K562 (cell line): ENCODE results near the gene TENT4B. TPM values are rescaled to one million over a fixed set of nuclear protein-coding genes. Genes with fewer than 3 reads are reported as not detected.
A peak's percentile ranks its signal among the peaks of the same experiment; 100 is the strongest.

ENCODE experiments used
- BRCA1 ChIP-seq, 2 experiments: fragments of 450-650 bp in 1 of 2; sonication (generic) in 1 of 2; formaldehyde crosslinking in 1 of 2; IDR thresholded peaks; 2 replicates each; pipeline versions ENCODE4 v1.5.0 to v1.6.1; 2017 to 2020; ENCODE audit warnings: mild to moderate bottlenecking in 1 of 2, missing genetic modification reagents in 1 of 2
- HDGF ChIP-seq: fragments of 450-650 bp; IDR thresholded peaks from 2 replicates; pipeline ENCODE4 v1.6.1; 2016
- KLF1 ChIP-seq: fragments of 450-650 bp; IDR thresholded peaks from 2 replicates; pipeline ENCODE4 v1.6.1; 2016; ENCODE audit warnings: missing genetic modification characterization, missing compliant biosample characterization
- MCM5 ChIP-seq: fragments of 450-650 bp; IDR thresholded peaks from 2 replicates; pipeline ENCODE4 v1.6.1; 2016; ENCODE audit warnings: low read depth
- NFATC3 ChIP-seq: fragments of 450-650 bp; IDR thresholded peaks from 2 replicates; pipeline ENCODE4 v1.6.1; 2017; ENCODE audit warnings: mild to moderate bottlenecking
- NFIC ChIP-seq: fragments of 450-650 bp; IDR thresholded peaks from 2 replicates; pipeline ENCODE4 v1.6.1; 2017; ENCODE audit warnings: mild to moderate bottlenecking, inconsistent platforms
- NKRF ChIP-seq: fragments of 450-650 bp; IDR thresholded peaks from 2 replicates; pipeline ENCODE4 v1.6.1; 2016; ENCODE audit warnings: borderline replicate concordance
- RAD51 ChIP-seq: fragments of 450-650 bp; IDR thresholded peaks from 2 replicates; pipeline ENCODE4 v1.7.1; 2016; ENCODE audit warnings: low read depth, mild to moderate bottlenecking, borderline replicate concordance
- SAFB2 ChIP-seq: fragments of 200-400 bp; formaldehyde crosslinking; IDR thresholded peaks from 2 replicates; pipeline ENCODE4 v1.6.1; 2018; ENCODE audit warnings: borderline replicate concordance, low read length, low read depth, moderate library complexity; ENCODE audit not compliant: severe bottlenecking
- SMAD2 ChIP-seq: fragments of 150-350 bp; IDR thresholded peaks from 2 replicates; pipeline ENCODE4 v1.6.1; 2014; ENCODE audit warnings: low read depth, mild to moderate bottlenecking, low read length
- SRF ChIP-seq, 2 experiments: fragments of 250-450, 450-650 bp in 1 of 2; sonication (Bioruptor Pico) in 1 of 2; sonication (generic) in 1 of 2; formaldehyde crosslinking; IDR thresholded peaks; 2 replicates each; pipeline versions ENCODE4 v1.5.0 to v1.5.1; 2020 to 2022; ENCODE audit warnings: mild to moderate bottlenecking in 1 of 2, missing genetic modification reagents in 1 of 2
- ZBTB34 ChIP-seq: fragments of 250-450 bp; sonication (Bioruptor Pico); IDR thresholded peaks from 2 replicates; pipeline ENCODE4 v1.8.0; 2021; ENCODE audit warnings: mild to moderate bottlenecking, moderate library complexity
- ZBTB7A ChIP-seq: IDR thresholded peaks from 2 replicates; pipeline ENCODE4 v1.6.1; 2011; ENCODE audit warnings: low read depth, mild to moderate bottlenecking, low read length, moderate library complexity, borderline replicate concordance; ENCODE audit not compliant: control insufficient read depth
- ZFPM2 ChIP-seq: fragments of 250-450 bp; sonication (Bioruptor Pico); IDR thresholded peaks from 2 replicates; pipeline ENCODE4 v1.5.1; 2022; ENCODE audit warnings: mild to moderate bottlenecking
- ZNF217 ChIP-seq: sonication (generic); formaldehyde crosslinking; IDR thresholded peaks from 2 replicates; pipeline ENCODE4 v1.8.0; 2022; ENCODE audit warnings: mild to moderate bottlenecking, missing genetic modification reagents
- ZNF589 ChIP-seq: fragments of 200-800 bp; sonication (Bioruptor generic); IDR thresholded peaks from 2 replicates; pipeline ENCODE4 v1.6.1; 2016; ENCODE audit warnings: low read depth, missing genetic modification characterization, missing compliant biosample characterization
- polyA plus RNA-seq, 8 experiments: library from polyadenylated mRNA; depleted of rRNA in 4 of 8; stranded (reverse) in 5 of 8; unstranded in 3 of 8; fragments of >200 nt; fragmentation: Nextera tagmentation in 2 of 8; fragmentation: Illumina TruSeq in 1 of 8; extraction: Ambion mirVana in 2 of 8; extraction: Trizol in 1 of 8; gene quantifications; 2 replicates each; pipeline versions ENCODE4 v1.2.1 to v1.2.3, GENCODE V29; 2011 to 2014; ENCODE audit warnings: inconsistent platforms in 1 of 8, missing spikeins in 1 of 8
- total RNA-seq, 7 experiments: library from RNA; depleted of rRNA in 6 of 7; stranded (reverse); fragments of >200 nt in 6 of 7; fragmentation: Illumina TruSeq in 2 of 7; extraction: Trizol in 2 of 7; gene quantifications; 2 replicates each; pipeline versions ENCODE4 v1.2.1 to v1.2.3, GENCODE V29; 2011 to 2021; ENCODE audit warnings: low replicate concordance in 1 of 7
- TF ChIP-seq, protein P1 (sequence below): fragments of 450-650 bp; formaldehyde crosslinking; IDR thresholded peaks from 2 replicates; pipeline ENCODE4 v1.4.0; 2022; ENCODE audit warnings: mild to moderate bottlenecking, moderate library complexity
- TF ChIP-seq, protein P2 (sequence below): fragments of 450-650 bp; IDR thresholded peaks from 2 replicates; pipeline ENCODE4 v1.6.1; 2018; ENCODE audit warnings: mild to moderate bottlenecking, low read depth; ENCODE audit not compliant: partially characterized antibody
- TF ChIP-seq, protein P3 (sequence below), 2 experiments: IDR thresholded peaks; 2 replicates each; pipeline ENCODE4 v1.6.1; 2011; ENCODE audit warnings: borderline replicate concordance in 1 of 2, control low read depth in 1 of 2, low read depth in 1 of 2, low read length in 1 of 2, mild to moderate bottlenecking in 1 of 2, mixed read lengths in 1 of 2, moderate library complexity in 1 of 2; ENCODE audit not compliant: insufficient read depth in 1 of 2, insufficient read length in 1 of 2, poor library complexity in 1 of 2, severe bottlenecking in 1 of 2; ENCODE audit errors: extremely low read depth in 1 of 2

Gene TENT4B
- total and polyA plus RNA-seq, 9 of the 15 experiments (the other 6 are each of a cell fraction or from before 2014, with no cell fraction given) = 5.2 to 8.4 (median 7.0) TPM

- TF ChIP-seq NKRF (peak; percentile 48; the same call in 1 of the 2 replicates), SRF (CRISPR knock-in tag; IDR thresholded peaks at IDR 0.05) (0 out of 4 replicates have a peak, but pooled peaks of 1 of the 2 experiments have one; percentile 3), RAD51 (no peak), ZFPM2 (CRISPR knock-in tag) (no peak), ZBTB34 (CRISPR knock-in tag) (no peak), SMAD2 (no peak), KLF1 (tag) (no peak), SAFB2 (no peak), ZBTB7A (peak; percentile 82), HDGF (no peak), ZNF589 (CRISPR knock-in tag) (no peak), ZNF217 (CRISPR knock-in tag) (no peak), NFATC3 (no peak), BRCA1 (IDR thresholded peaks at IDR 0.05) (no peak), BRCA1 (CRISPR knock-in tag; IDR thresholded peaks at IDR 0.05) (no peak), NFIC (no peak), MCM5 (no peak)
- TF ChIP-seq, protein P1, sequence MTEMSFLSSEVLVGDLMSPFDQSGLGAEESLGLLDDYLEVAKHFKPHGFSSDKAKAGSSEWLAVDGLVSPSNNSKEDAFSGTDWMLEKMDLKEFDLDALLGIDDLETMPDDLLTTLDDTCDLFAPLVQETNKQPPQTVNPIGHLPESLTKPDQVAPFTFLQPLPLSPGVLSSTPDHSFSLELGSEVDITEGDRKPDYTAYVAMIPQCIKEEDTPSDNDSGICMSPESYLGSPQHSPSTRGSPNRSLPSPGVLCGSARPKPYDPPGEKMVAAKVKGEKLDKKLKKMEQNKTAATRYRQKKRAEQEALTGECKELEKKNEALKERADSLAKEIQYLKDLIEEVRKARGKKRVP (CRISPR knock-in tag) = no peak
- TF ChIP-seq, protein P2, sequence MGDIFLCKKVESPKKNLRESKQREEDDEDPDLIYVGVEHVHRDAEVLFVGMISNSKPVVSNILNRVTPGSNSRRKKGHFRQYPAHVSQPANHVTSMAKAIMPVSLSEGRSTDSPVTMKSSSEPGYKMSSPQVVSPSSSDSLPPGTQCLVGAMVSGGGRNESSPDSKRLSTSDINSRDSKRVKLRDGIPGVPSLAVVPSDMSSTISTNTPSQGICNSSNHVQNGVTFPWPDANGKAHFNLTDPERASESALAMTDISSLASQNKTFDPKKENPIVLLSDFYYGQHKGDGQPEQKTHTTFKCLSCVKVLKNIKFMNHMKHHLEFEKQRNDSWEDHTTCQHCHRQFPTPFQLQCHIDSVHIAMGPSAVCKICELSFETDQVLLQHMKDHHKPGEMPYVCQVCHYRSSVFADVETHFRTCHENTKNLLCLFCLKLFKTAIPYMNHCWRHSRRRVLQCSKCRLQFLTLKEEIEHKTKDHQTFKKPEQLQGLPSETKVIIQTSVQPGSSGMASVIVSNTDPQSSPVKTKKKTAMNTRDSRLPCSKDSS = no peak
- TF ChIP-seq, protein P3, sequence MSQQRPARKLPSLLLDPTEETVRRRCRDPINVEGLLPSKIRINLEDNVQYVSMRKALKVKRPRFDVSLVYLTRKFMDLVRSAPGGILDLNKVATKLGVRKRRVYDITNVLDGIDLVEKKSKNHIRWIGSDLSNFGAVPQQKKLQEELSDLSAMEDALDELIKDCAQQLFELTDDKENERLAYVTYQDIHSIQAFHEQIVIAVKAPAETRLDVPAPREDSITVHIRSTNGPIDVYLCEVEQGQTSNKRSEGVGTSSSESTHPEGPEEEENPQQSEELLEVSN (IDR thresholded peaks at IDR 0.05; ENCODE audit: borderline replicate concordance in 1 of 2, extremely low read depth in 1 of 2, insufficient read depth in 1 of 2, insufficient read length in 1 of 2, low read depth in 1 of 2, low read length in 1 of 2, poor library complexity in 1 of 2, severe bottlenecking in 1 of 2) = peak in 1 of 2 experiments; percentile 48
Measured at GRCh38 chr16:50152351-50152806, 727 bp upstream of the TENT4B start (continued).
